Liver (tissue), 9 donors: ENCODE measurements around the gene WDR62. TPM values are rescaled to one million over a fixed set of nuclear protein-coding genes. Genes with fewer than 3 reads are reported as not detected.

Source experiments
- DNase-seq: peaks from one replicate; pipeline ENCODE4 v3.0.0-alpha.2; 2017; ENCODE audit warnings: low spot score
- H3K27ac ChIP-seq, 2 donors: one replicate each; pipeline ENCODE4 v1.7.0; 2013; ENCODE audit warnings: inconsistent platforms in 2 of 2, low read length in 2 of 2, control low read depth in 1 of 2, low read depth in 1 of 2, mild to moderate bottlenecking in 1 of 2
- H3K27me3 ChIP-seq, 4 donors: one replicate each; pipeline versions ENCODE4 v1.6.1 to v1.7.0; 2013; ENCODE audit warnings: low read length in 3 of 4, inconsistent platforms in 1 of 4, mild to moderate bottlenecking in 1 of 4, moderate library complexity in 1 of 4; ENCODE audit not compliant: control insufficient read depth in 4 of 4, insufficient read depth in 4 of 4
- H3K36me3 ChIP-seq, 4 donors: one replicate each; pipeline versions ENCODE4 v1.6.1 to v1.7.0; 2013; ENCODE audit warnings: low read length in 3 of 4, mild to moderate bottlenecking in 3 of 4, low read depth in 1 of 4, moderate library complexity in 1 of 4; ENCODE audit not compliant: control insufficient read depth in 4 of 4, insufficient read depth in 3 of 4
- H3K4me1 ChIP-seq, 4 donors: one replicate each; pipeline versions ENCODE4 v1.6.1 to v1.7.0; 2013; ENCODE audit warnings: low read length in 3 of 4, mild to moderate bottlenecking in 3 of 4, moderate library complexity in 1 of 4; ENCODE audit not compliant: control insufficient read depth in 4 of 4, insufficient read depth in 4 of 4
- H3K4me3 ChIP-seq, 3 donors: one replicate each; pipeline versions ENCODE4 v1.6.1 to v1.7.0; 2013; ENCODE audit warnings: low read length in 3 of 3, control low read depth in 1 of 3, low read depth in 1 of 3, mild to moderate bottlenecking in 1 of 3
- H3K9ac ChIP-seq, 2 donors: one replicate each; pipeline ENCODE4 v1.7.0; 2013; ENCODE audit warnings: low read length in 2 of 2, mild to moderate bottlenecking in 2 of 2, moderate library complexity in 2 of 2, control low read depth in 1 of 2, low read depth in 1 of 2
- H3K9me3 ChIP-seq, 4 donors: one replicate each; pipeline versions ENCODE4 v1.6.1 to v1.7.0; 2013; ENCODE audit warnings: low read length in 3 of 4; ENCODE audit not compliant: control insufficient read depth in 4 of 4
- EGR1 ChIP-seq, 2 donors: IDR thresholded peaks; 2 replicates each; pipeline ENCODE4 v1.6.1; 2016 to 2018; ENCODE audit warnings: antibody characterized with exemption in 2 of 2, low read depth in 2 of 2
- FOXA1 ChIP-seq: IDR thresholded peaks from 2 replicates; pipeline ENCODE4 v1.6.1; 2016; ENCODE audit warnings: antibody characterized with exemption
- FOXA2 ChIP-seq: IDR thresholded peaks from 2 replicates; pipeline ENCODE4 v1.6.1; 2016; ENCODE audit warnings: antibody characterized with exemption
- GABPA ChIP-seq, 2 donors: IDR thresholded peaks in 1 of 2; conservative IDR thresholded peaks in 1 of 2; 2 replicates each; pipeline ENCODE4 v1.6.1; 2016; ENCODE audit warnings: antibody characterized with exemption in 2 of 2, mild to moderate bottlenecking in 1 of 2, moderate library complexity in 1 of 2
- HNF4A ChIP-seq, 2 donors: conservative IDR thresholded peaks; 2 replicates each; pipeline ENCODE4 v1.6.1; 2016; ENCODE audit warnings: antibody characterized with exemption in 2 of 2, mild to moderate bottlenecking in 2 of 2
- HNF4G ChIP-seq: IDR thresholded peaks from 2 replicates; pipeline ENCODE4 v1.6.1; 2016; ENCODE audit warnings: antibody characterized with exemption
- JUND ChIP-seq, 2 donors: IDR thresholded peaks; 2 replicates each; pipeline ENCODE4 v1.6.1; 2016; ENCODE audit warnings: antibody characterized with exemption in 2 of 2
- NR2F2 ChIP-seq: IDR thresholded peaks from 2 replicates; pipeline ENCODE4 v1.6.1; 2016; ENCODE audit warnings: antibody characterized with exemption
- RAD21 ChIP-seq, 2 donors: IDR thresholded peaks; 2 replicates each; pipeline ENCODE4 v1.6.1; 2016; ENCODE audit warnings: antibody characterized with exemption in 2 of 2, mild to moderate bottlenecking in 2 of 2
- RXRA ChIP-seq, 2 donors: IDR thresholded peaks; 2 replicates each; pipeline ENCODE4 v1.6.1; 2017 to 2018; ENCODE audit warnings: antibody characterized with exemption in 2 of 2, mild to moderate bottlenecking in 1 of 2
- SP1 ChIP-seq: IDR thresholded peaks from 2 replicates; pipeline ENCODE4 v1.6.1; 2018; ENCODE audit warnings: antibody characterized with exemption, mild to moderate bottlenecking
- TAF1 ChIP-seq: conservative IDR thresholded peaks from 2 replicates; pipeline ENCODE4 v1.6.1; 2016; ENCODE audit warnings: antibody characterized with exemption, mild to moderate bottlenecking
- YY1 ChIP-seq: IDR thresholded peaks from 2 replicates; pipeline ENCODE4 v1.6.1; 2016; ENCODE audit warnings: antibody characterized with exemption, mild to moderate bottlenecking
- WGBS: extraction: QIAGEN DNeasy Blood & Tissue Kit; methylation state at CpG from one replicate; pipeline ENCODE4 v1.1.7; 2013; 5-methylcytosine and 5-hydroxymethylcytosine counted together
- polyA plus RNA-seq, 2 donors: library from polyadenylated mRNA; stranded (reverse) in 1 of 2; unstranded in 1 of 2; fragments of 200-250 nt in 1 of 2; fragments of >200 nt in 1 of 2; fragmentation: Nextera tagmentation in 1 of 2; extraction: Ambion mirVana in 1 of 2; gene quantifications; one replicate each; pipeline versions ENCODE4 v1.2.1 to v1.2.3, GENCODE V29; 2013 to 2015
- total RNA-seq, 2 donors: library from RNA; depleted of rRNA; stranded (reverse); fragments of >200 nt; gene quantifications; one replicate each; pipeline ENCODE4 v1.2.3, GENCODE V29; 2014
- TF ChIP-seq, protein P1 (sequence below): IDR thresholded peaks from 2 replicates; pipeline ENCODE4 v1.6.1; 2016; ENCODE audit warnings: antibody characterized with exemption, mild to moderate bottlenecking
- TF ChIP-seq, protein P2 (sequence below): IDR thresholded peaks from 2 replicates; pipeline ENCODE4 v1.6.1; 2016; ENCODE audit warnings: antibody characterized with exemption
- TF ChIP-seq, protein P3 (sequence below): IDR thresholded peaks from 2 replicates; pipeline ENCODE4 v1.6.1; 2016; ENCODE audit warnings: antibody characterized with exemption
- TF ChIP-seq, protein P4 (sequence below): IDR thresholded peaks from 2 replicates; pipeline ENCODE4 v1.6.1; 2016; ENCODE audit warnings: antibody characterized with exemption
- TF ChIP-seq, protein P5 (sequence below): fragments of 150-350 bp; IDR thresholded peaks from 2 replicates; pipeline ENCODE4 v1.5.1; 2017; ENCODE audit warnings: improper control_type of control experiment, low read depth, low read length; ENCODE audit not compliant: missing input control
- donor health status: healthy.
- donor health status: healthy.
- donor health status: healthy.
- donor health status: healthy.
- donor health status: healthy.

WDR62 gene
- total and polyA plus RNA-seq, 4 donors, result 0.26 to 6.6 (median 0.71) TPM

DNA sequence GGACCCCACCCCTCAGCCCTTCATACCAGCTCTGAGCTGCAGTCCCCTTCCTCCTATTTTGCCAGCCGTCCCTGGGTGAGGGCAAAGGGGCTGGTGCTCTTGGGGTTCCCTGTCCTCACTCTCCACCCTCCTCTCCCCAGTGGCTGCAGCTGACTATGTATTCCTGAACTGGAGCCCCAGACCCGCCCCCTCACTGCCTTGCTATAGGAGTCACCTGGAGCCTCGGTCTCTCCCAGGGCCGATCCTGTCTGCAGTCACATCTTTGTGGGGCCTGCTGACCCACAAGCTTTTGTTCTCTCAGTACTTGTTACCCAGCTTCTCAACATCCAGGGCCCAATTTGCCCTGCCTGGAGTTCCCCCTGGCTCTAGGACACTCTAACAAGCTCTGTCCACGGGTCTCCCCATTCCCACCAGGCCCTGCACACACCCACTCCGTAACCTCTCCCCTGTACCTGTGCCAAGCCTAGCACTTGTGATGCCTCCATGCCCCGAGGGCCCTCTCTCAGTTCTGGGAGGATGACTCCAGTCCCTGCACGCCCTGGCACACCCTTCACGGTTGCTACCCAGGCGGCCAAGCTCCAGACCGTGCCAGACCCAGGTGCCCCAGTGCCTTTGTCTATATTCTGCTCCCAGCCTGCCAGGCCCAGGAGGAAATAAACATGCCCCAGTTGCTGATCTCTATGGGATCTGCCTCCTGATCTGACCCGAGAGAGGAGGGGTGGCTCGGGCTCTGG, 95.1 kb downstream of the WDR62 start (continued):
- TF ChIP-seq, protein P1, sequence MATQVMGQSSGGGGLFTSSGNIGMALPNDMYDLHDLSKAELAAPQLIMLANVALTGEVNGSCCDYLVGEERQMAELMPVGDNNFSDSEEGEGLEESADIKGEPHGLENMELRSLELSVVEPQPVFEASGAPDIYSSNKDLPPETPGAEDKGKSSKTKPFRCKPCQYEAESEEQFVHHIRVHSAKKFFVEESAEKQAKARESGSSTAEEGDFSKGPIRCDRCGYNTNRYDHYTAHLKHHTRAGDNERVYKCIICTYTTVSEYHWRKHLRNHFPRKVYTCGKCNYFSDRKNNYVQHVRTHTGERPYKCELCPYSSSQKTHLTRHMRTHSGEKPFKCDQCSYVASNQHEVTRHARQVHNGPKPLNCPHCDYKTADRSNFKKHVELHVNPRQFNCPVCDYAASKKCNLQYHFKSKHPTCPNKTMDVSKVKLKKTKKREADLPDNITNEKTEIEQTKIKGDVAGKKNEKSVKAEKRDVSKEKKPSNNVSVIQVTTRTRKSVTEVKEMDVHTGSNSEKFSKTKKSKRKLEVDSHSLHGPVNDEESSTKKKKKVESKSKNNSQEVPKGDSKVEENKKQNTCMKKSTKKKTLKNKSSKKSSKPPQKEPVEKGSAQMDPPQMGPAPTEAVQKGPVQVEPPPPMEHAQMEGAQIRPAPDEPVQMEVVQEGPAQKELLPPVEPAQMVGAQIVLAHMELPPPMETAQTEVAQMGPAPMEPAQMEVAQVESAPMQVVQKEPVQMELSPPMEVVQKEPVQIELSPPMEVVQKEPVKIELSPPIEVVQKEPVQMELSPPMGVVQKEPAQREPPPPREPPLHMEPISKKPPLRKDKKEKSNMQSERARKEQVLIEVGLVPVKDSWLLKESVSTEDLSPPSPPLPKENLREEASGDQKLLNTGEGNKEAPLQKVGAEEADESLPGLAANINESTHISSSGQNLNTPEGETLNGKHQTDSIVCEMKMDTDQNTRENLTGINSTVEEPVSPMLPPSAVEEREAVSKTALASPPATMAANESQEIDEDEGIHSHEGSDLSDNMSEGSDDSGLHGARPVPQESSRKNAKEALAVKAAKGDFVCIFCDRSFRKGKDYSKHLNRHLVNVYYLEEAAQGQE, result no peak

DNA sequence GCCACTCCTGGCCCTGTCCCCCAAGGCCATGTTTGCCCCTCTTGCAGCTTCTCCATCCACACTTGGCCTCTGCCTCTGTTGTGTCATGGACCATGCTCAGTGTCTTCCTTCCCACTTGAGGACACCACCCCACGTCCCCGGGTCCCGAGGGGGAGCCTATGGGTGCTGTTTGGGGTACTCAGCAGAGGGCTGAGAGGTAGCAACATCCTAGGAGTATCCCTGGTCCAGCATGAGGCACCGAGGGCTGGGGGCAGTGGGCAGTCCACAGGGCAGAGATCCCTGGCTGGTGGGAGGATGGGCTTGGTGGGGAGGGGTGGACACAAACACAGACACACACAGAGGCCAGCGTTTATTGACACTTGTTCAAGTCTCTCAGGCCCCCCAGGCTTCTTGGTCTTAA, 95.9 kb downstream of the WDR62 start:
- 82% methylated on average over 5 of the region's 5 CpGs for WGBS
- Histone ChIP-seq H3K27me3 (no peaks in the 10 kb centered on the region), H3K9ac (no peak overlapping the region), H3K27ac (no peak overlapping the region), H3K9me3 (no peaks in the 10 kb centered on the region), H3K36me3 (peaks cover 27 to 49% (median 34%) of the 10 kb centered on the region in 4 donors), H3K4me1 (no peaks in the 10 kb centered on the region), H3K4me3 (no peak overlapping the region)
- DNase-seq, result no peak
- TF ChIP-seq, protein P2, sequence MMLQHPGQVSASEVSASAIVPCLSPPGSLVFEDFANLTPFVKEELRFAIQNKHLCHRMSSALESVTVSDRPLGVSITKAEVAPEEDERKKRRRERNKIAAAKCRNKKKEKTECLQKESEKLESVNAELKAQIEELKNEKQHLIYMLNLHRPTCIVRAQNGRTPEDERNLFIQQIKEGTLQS, result no peak
- TF ChIP-seq FOXA2 (no peak), HNF4A (conservative IDR thresholded peaks at IDR 0.05) (no peak), RAD21 (IDR thresholded peaks at IDR 0.05) (no peak), FOXA1 (no peak), TAF1 (no peak), SP1 (no peak), NR2F2 (no peak), GABPA (IDR thresholded peaks at IDR 0.05 in 1 of 2, conservative IDR thresholded peaks at IDR 0.05 in 1 of 2) (no peak), JUND (IDR thresholded peaks at IDR 0.05) (no peak), EGR1 (IDR thresholded peaks at IDR 0.05; ENCODE audit: low read depth in 2 of 2) (no peak), RXRA (IDR thresholded peaks at IDR 0.05) (no peak), YY1 (no peak), HNF4G (no peak)
- TF ChIP-seq, protein P3, sequence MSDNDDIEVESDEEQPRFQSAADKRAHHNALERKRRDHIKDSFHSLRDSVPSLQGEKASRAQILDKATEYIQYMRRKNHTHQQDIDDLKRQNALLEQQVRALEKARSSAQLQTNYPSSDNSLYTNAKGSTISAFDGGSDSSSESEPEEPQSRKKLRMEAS, result no peak
- TF ChIP-seq, protein P4, sequence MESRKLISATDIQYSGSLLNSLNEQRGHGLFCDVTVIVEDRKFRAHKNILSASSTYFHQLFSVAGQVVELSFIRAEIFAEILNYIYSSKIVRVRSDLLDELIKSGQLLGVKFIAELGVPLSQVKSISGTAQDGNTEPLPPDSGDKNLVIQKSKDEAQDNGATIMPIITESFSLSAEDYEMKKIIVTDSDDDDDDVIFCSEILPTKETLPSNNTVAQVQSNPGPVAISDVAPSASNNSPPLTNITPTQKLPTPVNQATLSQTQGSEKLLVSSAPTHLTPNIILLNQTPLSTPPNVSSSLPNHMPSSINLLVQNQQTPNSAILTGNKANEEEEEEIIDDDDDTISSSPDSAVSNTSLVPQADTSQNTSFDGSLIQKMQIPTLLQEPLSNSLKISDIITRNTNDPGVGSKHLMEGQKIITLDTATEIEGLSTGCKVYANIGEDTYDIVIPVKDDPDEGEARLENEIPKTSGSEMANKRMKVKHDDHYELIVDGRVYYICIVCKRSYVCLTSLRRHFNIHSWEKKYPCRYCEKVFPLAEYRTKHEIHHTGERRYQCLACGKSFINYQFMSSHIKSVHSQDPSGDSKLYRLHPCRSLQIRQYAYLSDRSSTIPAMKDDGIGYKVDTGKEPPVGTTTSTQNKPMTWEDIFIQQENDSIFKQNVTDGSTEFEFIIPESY, result no peak
- TF ChIP-seq, protein P5, sequence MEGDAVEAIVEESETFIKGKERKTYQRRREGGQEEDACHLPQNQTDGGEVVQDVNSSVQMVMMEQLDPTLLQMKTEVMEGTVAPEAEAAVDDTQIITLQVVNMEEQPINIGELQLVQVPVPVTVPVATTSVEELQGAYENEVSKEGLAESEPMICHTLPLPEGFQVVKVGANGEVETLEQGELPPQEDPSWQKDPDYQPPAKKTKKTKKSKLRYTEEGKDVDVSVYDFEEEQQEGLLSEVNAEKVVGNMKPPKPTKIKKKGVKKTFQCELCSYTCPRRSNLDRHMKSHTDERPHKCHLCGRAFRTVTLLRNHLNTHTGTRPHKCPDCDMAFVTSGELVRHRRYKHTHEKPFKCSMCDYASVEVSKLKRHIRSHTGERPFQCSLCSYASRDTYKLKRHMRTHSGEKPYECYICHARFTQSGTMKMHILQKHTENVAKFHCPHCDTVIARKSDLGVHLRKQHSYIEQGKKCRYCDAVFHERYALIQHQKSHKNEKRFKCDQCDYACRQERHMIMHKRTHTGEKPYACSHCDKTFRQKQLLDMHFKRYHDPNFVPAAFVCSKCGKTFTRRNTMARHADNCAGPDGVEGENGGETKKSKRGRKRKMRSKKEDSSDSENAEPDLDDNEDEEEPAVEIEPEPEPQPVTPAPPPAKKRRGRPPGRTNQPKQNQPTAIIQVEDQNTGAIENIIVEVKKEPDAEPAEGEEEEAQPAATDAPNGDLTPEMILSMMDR, result no peak
